LNCaP clone FGC (cell line): Measurements from ENCODE around the gene SECISBP2.
"Not testable (repeated sequence)": the region's sequence is repeated elsewhere in the genome, so short reads cannot be mapped to it uniquely, and the experiment has no call there.

Experiments
- DNase-seq: peaks from one replicate; pipeline ENCODE4 v3.0.0-alpha.2; 2011; ENCODE audit warnings: low read depth
- H3K4me3 ChIP-seq: 2 replicates; pipeline ENCODE4 v1.5.1; 2011; ENCODE audit warnings: mild to moderate bottlenecking, low read depth, low read length, control low read depth
- TF ChIP-seq, protein P1 (sequence below): IDR thresholded peaks from 2 replicates; pipeline ENCODE4 v1.5.1; 2012; ENCODE audit warnings: mild to moderate bottlenecking; ENCODE audit not compliant: control insufficient read depth, insufficient read depth; ENCODE audit errors: extremely low read depth

Gene SECISBP2

DNA sequence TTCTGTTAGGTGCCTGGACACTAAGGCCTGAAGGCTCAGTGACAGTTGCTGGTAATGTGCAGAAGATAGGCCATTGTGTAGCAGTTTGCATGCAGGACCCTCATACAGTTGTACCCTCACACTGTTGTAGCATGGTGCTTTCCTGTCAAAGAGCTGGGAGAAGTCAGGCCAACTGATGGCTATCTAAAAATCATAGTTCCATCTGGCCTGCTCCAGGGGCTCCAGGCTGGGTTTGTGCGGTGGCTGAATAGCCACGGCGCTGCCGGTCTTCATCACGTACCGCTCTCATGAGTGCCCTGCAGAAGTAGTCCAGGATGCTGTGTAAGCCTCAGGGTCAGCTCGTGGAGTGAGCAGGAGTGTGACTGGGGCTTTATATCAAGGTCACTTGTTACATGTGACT lies 12.2 kb downstream of the SECISBP2 start:
- DNase-seq = no peak
- TF ChIP-seq, protein P1, sequence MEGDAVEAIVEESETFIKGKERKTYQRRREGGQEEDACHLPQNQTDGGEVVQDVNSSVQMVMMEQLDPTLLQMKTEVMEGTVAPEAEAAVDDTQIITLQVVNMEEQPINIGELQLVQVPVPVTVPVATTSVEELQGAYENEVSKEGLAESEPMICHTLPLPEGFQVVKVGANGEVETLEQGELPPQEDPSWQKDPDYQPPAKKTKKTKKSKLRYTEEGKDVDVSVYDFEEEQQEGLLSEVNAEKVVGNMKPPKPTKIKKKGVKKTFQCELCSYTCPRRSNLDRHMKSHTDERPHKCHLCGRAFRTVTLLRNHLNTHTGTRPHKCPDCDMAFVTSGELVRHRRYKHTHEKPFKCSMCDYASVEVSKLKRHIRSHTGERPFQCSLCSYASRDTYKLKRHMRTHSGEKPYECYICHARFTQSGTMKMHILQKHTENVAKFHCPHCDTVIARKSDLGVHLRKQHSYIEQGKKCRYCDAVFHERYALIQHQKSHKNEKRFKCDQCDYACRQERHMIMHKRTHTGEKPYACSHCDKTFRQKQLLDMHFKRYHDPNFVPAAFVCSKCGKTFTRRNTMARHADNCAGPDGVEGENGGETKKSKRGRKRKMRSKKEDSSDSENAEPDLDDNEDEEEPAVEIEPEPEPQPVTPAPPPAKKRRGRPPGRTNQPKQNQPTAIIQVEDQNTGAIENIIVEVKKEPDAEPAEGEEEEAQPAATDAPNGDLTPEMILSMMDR = no peak
- H3K4me3 ChIP-seq = no peak overlapping the region

DNA sequence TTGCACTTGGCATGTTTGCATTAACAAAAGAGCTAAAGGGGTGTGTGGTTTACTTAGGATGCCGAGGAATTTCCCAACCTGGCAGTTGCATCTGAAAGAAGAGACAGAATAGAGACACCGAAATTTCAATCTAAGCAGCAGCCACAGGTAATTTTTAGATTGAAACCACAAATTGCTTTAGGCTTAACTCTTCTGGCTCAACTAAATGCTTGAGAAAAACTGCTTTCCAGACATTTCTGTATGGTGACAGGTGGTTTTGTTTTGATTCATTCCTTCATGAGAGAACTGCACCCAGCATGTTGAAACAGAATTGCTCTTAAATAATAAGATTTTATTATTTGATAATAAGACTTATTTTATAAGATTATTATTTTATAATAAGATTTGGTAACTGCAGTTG lies 21.5 kb downstream of the SECISBP2 start:
- DNase-seq = no peak
- TF ChIP-seq, protein P1 = no peak
- no peak overlapping the region for H3K4me3 ChIP-seq

DNA sequence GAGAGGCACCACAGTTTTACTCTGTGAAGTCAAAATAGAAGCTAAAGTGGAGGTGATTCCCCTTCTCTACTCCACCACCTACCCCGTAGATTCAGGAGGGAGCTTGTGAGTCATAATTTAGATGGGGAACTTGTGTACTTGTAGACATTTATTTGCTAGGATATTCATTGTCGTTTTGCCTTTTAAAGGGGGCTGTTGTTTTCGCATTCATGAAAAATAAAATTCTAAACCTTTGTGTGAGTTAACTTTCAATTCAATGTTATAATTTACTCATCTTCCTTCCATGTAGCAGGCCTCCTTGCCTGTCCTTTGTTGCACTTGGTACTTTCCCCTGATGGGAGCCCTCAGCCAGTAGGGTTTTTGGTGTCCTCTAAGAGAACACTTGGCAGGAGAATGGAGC lies 22.0 kb downstream of the SECISBP2 start:
- TF ChIP-seq, protein P1 = no peak

DNA sequence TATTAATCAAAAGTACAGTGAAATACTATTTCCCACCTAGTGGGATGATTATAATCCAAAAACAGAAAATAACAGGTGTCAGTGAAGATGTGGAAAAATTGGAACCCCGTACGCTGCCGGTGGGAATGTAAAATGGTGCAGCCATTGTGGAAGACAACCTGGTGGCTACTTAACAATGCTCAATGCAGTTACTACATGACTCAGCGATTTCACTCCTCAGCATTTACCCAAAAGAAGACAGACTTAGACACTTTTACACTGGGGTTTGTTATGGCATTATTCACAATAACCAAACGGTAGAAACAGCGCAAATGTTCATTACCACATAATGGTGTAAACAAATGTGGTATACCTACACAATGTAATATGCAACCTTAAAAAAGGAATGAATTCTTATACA lies 23.9 kb downstream of the SECISBP2 start:
- no peak overlapping the region for H3K4me3 ChIP-seq
- TF ChIP-seq, protein P1 = no peak
- no peak for DNase-seq

More for the DNA sequence above, 22.0 kb downstream of the SECISBP2 start:
- no peak overlapping the region for H3K4me3 ChIP-seq
- DNase-seq = no peak

DNA sequence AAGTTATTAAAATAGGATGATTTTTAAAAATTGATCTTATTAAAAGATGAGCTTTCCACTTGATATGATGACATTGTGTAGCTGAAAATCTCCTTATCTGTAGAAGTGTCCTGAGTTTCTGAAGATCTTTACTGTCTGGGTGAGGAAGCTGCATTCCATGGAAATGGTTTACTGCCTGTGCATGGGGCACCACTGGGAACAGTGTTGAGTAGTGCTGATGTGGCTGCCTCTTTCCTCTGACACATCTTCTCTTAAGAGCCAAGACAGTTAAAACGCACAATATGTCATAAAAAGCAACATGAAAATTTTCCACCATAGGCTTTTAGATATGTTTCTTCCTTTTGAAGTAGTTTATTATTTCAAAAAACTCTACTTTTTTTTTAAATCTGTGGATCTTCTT lies 24.6 kb downstream of the SECISBP2 start:
- no peak for DNase-seq
- TF ChIP-seq, protein P1 = no peak
- H3K4me3 ChIP-seq = no peak overlapping the region

DNA sequence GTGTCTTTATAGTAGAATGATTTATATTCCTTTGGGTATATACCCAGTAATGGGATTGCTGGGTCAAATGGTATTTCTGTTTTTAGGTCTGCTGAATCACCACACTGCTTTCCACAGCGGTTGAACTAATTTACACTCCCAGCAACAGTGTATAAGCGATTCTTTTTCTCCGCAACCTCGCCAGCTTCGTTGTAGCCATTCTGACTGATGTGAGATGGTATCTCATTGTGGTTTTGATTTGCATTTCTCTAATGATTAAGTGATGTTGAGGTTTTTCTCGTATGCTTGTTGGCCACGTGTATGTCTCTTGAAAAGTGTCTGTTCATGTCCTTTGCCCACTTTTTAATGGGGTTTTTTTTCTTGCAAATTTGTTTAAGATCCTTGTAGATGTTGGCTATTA lies 25.5 kb downstream of the SECISBP2 start:
- not testable (repeated sequence) for H3K4me3 ChIP-seq, DNase-seq

DNA sequence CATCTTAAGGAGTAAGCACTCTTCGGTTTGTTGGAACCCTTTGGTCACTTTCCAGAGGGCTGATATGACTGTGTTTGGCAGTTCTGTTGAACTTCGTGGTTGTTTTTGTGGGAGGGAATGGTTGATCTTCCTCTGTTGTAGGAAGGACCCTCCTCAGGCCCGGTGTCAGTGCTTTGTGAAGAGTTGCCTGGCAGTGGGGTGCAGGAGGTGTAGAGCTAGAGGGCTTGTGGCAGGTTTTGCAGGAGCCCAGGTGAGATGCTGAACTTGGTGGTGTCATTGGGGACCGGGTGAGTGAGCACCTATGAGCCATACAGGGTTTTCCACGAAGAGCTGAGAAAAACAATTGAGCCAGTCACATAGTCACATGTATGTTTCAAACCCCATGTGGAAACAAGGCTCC lies 27.2 kb downstream of the SECISBP2 start:
- H3K4me3 ChIP-seq = no peak overlapping the region
- DNase-seq = no peak
- TF ChIP-seq, protein P1 = no peak

DNA sequence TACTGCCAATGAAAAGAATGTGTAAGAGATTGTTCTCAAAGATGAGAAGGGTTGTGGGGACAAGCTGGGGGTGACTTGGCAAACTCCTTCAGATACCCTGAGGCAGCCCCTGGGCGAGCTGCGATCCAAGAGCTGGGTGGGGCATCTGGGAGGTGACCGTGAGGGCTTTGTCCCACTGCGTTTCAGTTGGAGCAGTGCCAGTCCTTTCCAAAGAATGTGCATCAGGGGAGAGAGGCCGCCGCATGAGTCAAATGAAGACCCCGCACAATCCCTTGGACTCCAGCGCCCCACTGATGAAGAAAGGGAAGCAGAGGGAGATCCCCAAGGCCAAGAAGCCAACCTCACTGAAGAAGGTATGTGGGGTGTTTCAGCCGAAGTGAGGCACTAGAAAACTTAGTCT lies 28.4 kb downstream of the SECISBP2 start:
- TF ChIP-seq, protein P1 = no peak
- H3K4me3 ChIP-seq = no peak overlapping the region
- DNase-seq = no peak
